Activated T-cell treated with anti-CD3 and anti-CD28 coated beads for 48 hours (primary cell): Measurements from ENCODE around the gene SLC26A9.

Experiments used
- DNase-seq: peaks from one replicate; pipeline ENCODE4 v3.0.0-alpha.2; 2020; ENCODE audit warnings: low read depth

The SLC26A9 gene

DNA sequence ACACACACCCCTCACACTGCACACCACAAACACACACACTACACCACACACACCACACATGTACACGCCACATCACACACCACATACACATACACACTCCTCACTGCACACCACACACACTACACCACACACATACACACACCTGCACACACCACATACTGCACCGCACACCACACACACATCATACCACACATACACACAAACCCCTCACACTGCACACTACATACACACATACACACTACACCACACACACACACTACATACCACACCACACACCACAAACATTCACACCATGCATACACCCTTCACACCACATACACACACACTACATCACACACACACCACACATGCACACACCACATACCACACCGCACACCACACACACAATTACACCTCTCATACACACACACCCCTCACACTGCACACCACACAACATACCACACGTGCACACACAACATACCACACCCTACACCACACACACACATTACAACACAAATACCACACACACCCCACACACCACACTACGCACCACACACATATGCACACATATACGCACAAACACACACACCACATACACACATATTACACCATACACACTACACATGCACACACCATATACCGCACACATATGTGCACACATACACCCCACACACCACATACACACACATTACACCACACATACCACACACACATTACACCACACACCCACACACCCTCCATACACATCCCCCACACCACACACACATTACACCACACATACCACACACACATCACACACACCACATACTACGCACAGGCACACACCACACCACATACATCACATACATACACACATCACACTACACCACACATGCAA, 30.3 kb upstream of the SLC26A9 start:
- no peak for DNase-seq

DNA sequence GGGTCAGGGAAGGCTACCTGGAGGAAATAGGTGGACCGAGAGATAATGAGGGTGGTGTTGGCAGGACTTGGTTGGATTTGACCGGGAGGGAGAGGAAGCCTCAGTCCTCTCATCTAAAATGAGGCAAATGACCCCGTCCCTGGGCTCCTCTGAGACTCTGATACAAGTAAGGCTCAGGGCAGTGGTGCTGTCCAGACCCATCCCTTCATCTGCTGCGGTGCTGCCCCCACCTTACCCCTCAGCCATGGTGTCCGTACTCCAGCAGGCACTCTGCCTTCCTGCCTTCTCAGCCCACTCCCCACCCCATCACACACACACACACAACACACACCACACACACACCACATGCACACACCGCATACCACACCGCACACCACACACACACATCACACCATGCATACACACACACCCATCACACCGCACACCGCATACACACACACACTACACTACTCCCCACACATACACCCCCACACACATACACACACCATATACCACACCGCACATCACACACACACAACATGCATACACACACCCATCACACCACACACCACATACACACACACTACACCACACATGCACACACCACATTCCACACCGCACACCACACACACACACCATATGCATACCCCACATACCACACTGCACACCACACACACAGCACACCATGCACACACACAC, 29.4 kb upstream of the SLC26A9 start:
- DNase-seq: no peak

DNA sequence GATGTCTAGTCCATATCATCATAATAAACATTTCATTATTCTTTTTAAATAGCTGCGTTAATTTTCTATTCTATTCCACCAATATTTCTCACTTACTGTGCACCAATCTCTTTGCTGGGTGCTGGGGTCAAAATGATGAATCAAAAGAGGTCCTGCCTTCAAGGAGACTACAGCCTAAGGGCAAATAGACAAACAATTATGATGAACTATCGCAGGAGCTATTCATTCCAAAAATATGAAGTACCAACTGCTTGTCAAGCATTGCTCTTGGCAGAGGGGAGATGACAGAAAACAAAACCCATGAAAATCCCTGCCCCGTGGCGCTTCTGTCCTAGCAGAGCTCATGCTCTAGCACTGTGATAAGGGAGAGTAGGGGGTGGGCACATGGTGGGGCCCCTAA, 28.8 kb upstream of the SLC26A9 start:
- no peak for DNase-seq

DNA sequence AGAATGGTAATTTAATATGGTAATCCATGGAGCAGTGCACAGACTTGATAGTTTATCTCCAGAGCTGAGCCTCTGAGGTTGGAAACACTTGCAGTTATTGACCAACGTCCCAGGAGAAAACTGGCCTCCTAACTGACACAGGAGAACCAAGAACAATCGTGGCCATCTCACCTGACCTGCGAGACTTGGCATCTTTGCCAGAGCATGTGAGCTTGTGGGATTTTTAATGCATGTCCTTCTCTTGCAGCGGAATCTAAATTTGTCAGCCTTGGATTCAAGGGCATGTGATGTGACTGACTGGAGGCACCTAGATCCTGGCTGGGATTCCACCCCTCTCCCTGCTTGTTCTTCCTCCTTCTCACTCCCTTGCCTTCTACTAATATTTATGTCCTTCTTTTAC, 27.8 kb upstream of the SLC26A9 start:
- DNase-seq: no peak

DNA sequence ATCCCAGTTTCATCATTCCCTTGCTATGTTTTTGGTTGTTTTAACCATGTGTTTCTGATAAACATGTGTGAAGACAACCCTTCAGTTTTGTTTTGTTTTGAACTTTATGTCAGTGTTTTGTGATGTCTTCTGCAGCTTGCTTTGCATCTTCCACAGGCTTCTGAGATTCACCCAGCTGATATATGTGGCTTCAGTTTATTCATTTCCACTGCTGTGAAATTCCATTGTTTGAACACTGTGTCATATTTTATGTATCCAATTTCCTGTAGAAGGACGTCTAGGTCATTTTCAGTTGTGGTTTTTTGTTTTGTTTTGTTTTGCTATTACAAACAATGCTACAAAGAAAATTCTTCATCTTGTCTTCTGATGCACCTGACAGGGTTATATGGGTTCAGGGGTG, 27.2 kb upstream of the SLC26A9 start:
- no peak for DNase-seq

DNA sequence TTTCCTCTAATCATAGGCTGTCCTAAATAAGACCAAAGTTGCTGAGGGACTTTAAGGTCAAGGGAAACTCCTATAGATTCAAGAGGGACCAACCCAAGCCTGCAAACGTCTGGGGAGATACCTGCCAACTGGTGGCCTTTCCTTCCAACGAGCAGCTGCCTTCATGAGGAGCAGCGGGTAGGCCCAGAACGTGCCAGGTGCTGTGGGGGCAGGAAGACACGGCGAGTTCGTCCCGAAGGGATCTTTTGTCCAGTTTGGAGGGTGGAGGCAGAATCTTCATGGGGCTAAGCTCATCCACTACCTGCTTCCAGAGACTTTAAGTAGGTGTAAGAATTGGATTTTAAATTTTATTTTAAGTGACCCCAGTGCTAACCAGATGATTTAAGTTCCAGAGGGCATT, 26.0 kb upstream of the SLC26A9 start:
- DNase-seq: no peak

DNA sequence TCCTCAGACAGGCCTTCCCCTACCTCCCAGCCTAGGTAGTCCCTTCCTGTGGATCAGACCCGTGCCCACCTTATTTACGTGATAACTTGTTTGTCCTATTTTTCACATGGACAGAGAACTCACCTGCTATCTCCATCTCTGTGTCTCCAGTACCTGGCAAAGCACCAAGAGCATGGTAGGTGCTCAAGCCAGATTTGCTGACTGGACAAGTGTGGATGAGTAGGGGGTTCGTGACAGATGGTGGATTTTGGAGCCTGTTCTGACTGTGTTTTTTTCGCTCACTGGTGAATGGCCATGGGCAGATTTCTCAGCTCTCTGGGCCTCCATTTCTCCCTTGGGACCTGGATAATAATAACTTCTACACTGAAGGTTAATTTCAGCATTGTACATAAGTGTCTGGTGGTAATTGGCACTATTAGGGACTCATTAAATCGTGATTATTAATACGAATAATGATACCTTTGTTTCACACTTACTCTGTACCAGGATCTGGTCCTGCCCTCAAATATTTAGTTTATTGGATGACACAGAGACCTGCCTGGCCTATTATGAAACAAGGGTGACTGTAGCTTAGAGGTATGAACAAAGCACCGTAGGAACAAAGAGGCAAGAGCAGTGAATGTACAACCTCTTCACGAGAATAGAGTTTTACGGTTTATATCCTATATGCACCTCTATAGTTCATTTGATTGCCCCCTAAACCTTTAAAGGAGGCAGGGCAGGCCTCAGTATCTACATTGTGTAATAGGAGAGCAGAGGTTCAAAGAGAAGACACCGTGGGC, 24.5 kb upstream of the SLC26A9 start:
- DNase-seq: no peak

DNA sequence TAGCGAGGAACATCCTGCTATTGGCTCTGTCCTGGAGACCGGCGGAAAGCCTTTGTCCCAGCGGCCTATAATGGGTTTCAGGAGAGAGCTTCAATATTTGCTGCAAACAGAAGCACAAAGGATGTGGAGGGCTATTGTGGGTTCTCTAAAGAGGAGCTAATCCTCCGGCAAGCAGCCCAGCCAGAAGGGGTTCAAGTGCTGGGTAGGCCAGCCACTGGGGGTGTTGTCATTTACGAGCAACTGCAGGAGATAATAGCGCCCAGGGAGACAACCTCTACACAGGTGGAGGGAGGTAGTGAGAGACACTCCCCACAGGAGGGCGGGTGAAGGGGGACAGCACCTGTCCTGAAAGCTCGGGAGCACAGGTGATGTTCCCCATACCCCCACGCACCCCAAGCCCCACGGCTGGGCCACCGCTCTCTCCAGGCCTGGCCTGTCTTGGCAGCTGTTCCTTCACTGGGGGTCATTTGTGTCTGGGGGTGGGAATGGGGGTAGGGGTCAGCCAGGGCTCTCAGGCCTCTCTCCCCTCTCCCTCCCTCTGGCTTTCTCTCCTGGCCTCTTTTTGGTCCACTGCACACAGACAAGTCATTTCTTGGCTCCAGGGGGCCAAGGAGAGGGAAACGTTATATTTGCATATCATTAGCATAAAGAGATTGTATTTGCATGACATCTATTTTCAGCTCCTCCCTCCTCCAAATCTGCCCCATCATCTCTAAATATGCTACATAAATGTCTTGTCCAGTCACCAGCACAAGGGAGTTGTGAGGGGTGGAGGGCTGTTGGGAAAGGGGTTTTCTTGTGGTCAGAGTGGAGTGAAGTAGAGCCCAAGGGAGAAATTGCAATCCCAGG, 22.0 kb upstream of the SLC26A9 start:
- no peak for DNase-seq

DNA sequence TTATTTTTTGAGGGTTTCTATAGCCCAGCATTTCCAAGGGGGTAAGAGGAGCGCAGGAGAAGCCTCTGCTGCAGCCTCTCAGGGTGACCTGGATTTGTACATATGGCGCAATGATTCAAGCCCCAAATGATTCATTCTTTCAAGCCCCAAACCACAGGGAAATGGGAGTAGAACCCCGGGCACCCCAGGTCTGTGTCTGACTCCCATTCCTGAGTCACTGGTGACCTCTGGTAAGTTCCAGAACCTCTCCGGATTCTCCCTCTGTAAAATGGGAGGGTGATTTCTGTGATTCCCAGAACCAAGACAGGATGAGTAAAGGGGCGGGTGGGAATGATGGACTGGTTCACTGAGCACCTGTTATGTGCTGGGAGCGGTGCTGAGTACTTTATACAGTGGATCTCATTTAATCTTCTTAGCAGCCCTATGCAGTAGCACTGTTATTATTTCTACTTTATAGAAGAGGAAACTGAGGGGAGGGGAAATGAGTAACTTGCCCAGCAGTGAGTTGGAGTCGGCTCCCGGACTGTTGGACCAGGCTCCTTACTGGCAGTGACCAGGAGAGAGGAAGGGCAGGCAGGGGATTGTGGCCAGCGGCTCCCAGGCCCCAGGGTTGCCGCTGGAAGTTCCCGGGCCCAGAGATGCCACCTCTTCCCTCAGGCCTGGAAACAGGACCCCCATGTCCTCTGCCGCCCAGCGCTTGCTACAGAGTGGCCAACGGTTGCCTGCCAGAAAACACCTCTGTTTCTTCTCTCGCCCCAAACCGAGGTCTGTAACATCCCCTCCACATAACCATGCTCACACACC, 20.3 kb upstream of the SLC26A9 start:
- no peak for DNase-seq

DNA sequence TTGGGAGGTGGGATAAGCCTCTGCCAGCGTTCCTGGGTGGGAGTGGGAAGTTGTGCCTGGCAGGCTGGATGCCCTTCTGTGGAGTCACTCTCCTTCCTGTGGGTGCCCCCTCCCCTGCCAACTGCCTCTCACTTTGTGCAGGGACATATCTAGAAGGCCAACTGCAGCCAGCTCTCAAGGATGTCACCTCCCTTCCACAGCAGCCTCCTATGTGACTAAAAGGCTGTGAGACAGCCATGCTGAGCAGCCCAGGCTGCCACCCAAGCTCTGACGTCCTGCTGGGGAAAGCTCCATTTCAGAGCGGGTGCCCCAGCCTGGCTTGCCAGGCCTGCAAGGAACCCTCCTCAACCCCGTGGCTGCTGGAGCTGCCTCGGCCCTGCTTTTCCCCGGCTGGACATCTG, 19.6 kb upstream of the SLC26A9 start:
- no peak for DNase-seq

DNA sequence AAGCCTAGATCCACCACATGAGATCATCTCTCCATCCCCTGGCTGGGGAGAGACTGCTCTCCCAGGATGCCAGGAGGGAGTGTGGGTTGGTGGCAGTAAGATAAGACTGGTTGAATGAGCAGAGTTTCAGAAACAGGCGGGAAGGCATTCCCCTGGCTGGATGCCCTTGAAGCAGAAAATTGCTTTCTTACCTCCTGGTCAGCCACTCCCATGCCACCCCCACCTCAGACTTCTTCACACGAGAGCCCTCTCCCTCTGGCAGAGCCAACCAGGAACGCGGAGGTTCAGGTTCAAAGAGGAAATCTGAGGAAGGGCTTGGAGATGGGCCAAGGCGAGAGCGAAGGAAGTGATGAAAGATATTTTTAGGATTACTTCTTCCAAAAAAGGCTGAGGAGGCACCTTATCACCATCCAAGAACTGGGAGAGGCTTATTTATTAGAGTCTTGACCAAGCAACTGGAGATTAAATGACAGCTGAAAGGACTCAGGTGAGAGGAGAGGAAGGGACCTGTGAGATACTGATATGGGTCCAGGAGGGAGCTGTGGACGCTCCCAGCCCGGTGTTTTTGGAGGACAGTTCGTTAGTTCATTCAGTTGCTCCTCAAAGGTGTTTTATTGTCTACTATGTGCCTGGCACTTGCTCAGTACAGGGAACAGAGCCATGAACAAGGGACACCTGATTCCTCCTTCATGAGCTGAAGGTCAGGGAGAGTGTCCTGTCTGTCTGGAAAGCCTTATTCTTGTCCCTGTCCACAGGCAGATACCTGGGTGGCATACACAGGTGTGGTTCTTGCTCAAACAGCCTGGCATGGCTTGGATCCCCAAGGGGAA, 18.9 kb upstream of the SLC26A9 start:
- no peak for DNase-seq

DNA sequence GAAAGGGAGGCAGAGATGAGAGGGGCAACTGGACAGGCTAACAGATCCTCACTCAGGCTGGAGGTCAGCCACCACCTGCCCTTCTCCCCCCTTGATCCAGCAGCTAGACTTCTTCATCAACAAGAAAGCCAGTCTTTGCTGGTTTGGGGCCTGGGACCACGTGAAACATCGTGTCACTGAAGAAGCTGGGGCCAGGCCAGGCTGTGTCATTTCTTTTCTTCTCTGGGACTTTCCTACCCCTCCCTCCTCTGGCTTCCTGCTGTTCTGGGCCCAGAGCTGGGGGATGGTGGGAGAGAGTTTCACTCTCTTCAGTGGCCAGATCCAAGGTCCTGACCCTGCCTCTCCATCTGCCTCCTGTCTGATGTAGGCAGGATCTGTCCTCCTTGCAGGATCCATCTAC, 18.1 kb upstream of the SLC26A9 start:
- DNase-seq: peak; percentile 4

DNA sequence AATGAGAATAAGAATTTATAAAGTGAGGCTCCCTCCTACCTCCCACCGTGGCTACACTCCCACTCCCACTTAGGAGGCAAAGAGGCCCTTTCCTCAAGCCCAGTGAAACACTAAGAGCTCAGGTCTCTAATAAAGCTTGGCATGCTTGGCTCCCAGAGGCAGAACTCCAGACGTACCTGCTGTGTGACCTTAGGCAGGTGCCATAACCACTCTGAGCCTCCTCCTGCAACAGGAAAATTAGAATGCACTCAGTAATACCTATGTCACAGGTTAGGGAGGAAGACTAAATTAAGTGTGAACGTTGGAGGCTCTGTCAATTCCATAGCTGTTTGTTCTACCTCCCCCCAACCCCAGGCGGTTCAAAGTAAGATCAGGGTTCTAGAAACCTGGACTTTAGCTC, 16.5 kb upstream of the SLC26A9 start:
- no peak for DNase-seq

DNA sequence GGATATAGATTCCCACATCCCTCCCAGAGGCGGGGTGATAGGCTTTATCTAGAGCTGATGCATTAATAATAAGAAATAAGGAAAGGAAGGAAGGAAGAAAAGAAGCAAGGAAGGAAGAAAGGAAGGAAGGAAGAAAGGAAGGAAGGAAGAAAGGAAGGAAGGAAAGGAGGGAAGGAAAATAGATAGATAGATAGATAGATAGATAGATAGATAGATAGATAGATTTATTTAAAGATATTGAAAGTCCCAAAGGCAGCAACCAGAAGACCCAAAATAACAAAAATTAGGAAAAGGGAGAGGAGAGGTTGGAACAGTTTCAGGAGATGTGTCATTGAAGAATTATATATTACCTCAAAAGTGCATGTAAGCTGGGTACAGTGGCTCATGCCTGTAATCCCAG, 12.2 kb upstream of the SLC26A9 start:
- no peak for DNase-seq

DNA sequence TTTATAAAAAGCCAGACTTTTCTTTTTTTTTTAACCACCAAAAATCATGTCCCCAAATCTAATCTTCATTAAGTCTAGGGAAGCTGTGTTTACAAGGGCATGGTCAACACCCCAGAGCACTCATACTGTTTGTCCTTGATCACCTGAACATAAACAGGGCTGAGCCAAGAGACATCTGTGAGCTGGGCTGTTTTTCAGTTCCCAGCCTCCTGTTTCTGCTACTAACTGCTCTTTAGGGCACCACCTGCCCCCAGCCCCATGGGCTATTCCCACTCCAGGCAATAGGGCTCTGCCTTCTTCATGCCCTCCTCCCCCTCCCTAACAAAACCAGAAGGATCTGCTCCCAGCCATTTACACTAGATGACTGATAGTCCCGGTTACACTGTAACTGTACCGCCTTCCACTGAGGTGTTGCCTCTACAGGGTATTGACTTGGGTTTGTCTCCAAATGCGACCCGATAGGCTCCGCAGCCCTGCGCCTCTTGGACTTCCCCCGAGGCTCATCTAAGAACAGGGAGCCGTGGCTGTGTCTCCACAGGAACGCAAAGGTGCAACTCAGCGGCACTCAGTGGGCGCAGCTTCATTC, 11.7 kb upstream of the SLC26A9 start:
- no peak for DNase-seq

DNA sequence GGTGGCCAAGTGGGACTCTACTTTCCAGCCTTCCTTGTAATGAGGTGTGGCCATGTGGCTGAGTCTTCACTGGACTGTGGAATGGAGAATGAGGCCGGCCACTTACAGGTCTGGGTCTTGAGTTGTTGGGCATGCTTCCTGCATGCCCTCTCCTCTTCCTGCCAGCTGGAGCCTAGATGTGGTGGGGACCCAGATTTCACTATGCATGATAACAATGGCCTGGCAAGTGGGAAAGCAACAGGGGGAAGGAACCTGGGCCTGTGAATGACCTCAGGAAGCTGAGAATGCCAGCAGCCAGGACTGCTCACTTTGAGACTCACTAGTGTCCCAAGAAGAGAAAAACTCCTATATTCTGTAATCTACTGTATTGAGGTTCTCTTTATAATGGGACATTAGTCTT, 8.5 kb upstream of the SLC26A9 start:
- DNase-seq: no peak

DNA sequence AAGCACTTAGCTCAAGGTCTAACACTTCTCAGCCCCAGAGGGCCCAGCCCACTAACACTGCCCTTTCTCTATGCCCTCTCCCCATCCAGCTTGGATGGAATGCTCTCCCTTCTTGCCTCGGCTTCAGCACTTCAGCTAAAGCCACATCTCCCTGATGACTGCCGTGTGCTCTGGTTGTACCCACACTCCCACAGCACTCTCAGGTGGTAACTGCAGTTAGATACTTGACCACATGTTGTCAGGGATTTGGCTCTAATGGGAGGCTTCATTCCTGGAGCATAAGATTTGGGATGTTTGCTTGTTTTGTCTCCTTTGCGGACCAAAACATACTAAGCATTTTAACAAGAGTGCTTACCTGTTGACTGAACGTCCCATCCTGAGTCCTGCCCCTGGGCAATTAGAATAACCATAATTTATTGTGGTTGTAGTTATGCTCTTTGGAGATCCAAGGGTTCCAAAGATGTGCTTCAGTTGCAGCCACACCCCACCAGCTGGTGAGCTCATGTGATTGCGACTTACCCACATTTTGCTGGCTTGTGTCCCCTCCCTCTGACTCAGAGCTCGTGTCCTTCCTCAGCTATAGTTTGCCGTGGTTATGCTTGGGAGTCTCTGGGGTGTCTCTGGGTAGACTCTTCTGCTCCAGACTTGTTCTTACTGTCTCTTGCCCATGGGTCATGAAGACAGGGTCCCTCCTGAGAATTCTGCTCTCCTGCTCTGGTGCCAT, 7.7 kb upstream of the SLC26A9 start:
- DNase-seq: no peak

DNA sequence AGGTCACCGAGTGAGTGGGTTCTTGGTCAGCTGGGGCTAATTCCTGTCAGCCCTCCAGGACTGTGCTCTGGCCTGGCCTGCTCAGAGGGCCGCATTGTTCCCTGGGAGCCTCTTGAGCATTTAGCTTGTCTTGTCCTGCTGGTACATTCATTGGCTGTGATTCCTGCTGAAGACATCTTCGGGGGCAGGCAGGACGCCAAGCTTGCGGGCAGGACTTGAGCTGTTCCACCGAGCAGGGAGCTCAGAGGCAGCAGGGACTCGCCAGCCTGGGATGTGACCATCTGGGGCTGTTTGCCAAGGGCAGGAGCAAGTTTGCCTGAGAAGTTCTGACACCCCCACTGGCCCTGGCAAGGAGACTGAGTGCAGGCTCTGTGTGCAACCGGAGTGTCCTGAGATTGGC, 7.0 kb upstream of the SLC26A9 start:
- no peak for DNase-seq

DNA sequence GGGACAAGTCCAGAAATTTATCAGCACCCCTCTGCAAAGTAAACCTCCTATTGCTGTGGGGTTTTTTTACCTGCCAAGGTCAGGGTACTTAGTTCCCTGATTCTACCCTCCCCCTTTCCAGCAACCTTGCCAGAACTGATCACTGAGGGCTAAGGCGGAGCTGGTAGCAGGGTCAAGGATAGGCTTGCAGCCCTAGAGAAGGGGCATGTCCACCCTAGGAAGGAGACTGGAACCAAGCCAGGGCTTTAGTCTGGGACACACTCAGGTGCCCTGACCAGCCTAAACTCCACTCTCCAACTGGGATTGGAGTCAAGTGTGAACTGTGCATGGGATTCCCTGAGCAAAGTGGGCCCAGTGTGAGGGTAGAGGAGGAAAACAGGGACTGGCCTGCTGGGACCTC, 6.5 kb upstream of the SLC26A9 start:
- no peak for DNase-seq
